GM19238 (cell line): ENCODE data around the gene CCDC200.
"Not testable (repeated sequence)": the region's sequence is repeated elsewhere in the genome, so short reads cannot be mapped to it uniquely, and the experiment has no call there.

ENCODE experiments used
- DNase-seq: peaks from one replicate; pipeline ENCODE4 v3.0.0; 2011; ENCODE audit warnings: low spot score; ENCODE audit not compliant: insufficient read length

Gene CCDC200

GRCh38 chr17:43216762-43217613 is 11.4 kb downstream of the CCDC200 start:
- DNase-seq = no peak

GRCh38 chr17:43216369-43216761 is 12.1 kb downstream of the CCDC200 start:
- DNase-seq = no peak

DNA sequence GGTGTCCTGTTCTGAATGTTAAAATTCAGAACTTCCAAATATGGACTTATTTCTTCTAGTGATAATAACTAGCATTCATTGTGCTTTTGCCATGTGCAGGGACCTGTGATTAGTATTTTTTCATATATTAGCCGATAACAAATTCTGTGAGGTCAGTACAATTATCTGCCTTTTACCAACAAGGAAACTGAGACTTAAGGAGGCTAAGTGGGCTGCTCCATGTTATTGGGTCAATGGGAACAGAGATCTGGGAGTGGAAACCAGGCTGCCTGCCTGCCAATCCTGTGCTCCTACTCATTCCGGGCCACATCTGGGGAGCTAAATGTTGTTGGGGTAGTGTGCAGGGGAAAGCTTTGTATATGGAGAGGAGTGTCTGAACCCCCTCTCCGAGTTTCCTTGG is 13.1 kb downstream of the CCDC200 start:
- DNase-seq = no peak

- DNase-seq = no peak
Observed at GRCh38 chr17:43213545-43213944, 14.9 kb downstream of the CCDC200 start.

DNA sequence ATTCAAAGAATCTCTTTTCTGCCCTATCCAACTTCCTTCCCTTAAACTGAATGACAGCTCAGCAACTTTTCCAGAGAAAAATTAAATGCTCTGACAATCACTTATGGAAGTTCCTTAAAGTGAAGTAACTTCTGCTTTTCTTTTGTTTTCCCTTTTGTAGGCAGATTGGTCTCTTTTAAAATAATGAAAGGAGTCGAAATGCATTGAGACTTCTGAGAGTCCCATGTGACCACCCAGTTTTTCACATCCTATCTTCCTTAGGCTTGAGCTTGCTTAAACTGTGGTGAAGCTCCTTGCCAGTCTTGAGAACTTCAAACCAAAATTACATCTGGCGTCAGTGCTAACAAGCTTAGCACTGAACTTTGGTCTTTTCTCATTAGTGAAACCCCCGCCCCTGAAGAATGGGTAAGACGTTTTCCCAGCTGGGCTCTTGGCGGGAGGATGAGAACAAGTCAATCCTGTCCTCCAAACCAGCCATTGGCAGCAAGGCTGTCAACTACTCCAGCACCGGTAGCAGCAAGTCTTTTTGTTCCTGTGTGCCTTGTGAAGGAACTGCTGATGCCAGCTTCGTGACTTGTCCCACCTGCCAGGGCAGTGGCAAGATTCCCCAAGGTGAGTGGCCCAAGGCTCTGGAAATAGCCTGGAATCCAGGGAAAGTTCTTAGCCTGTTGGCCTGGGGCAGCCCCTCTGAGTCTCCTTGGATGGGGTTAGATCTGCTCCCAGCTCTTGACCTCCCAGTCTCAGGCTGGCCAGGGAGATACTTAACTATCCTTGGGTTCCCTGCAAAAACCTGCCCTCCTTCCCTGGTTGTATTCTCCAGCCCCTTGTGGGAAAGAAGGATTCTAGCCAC is 15.6 kb downstream of the CCDC200 start:
- no peak for DNase-seq

GRCh38 chr17:43211480-43212402 is 16.7 kb downstream of the CCDC200 start, which contains the start of gene TMEM106A:
Gene TMEM106A, plus strand, starts transcription at chr17:43211875. Its CDS starts 1,167 bp downstream, at chr17:43213042.
- DNase-seq = peak; percentile 85

- no peak for DNase-seq
Observed at GRCh38 chr17:43211123-43211479, 17.3 kb downstream of the CCDC200 start.

- no peak for DNase-seq
Observed at GRCh38 chr17:43210576-43210975, 17.8 kb downstream of the CCDC200 start.

DNA sequence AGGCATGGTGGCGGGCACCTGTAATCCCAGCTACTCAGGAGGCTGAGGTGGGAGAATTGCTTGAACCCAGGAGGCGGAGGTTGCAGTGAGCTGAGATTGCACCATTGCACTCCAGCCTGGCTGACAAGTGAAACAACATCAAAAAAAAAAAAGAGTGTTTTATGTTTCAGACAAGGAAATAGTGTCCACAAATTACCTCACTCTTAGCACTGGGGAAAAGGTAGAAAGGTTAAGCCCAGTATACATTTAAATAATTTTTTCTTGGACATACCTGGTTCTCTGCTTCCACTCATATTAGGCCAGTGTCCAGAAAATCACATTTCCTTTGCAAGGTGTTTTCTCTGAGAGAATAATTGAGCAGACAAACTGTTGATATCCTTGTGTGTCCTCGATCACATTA is 25.4 kb downstream of the CCDC200 start:
- DNase-seq = not testable (repeated sequence)

- no peak for DNase-seq
Observed at GRCh38 chr17:43200127-43200526, 28.3 kb downstream of the CCDC200 start.

DNA sequence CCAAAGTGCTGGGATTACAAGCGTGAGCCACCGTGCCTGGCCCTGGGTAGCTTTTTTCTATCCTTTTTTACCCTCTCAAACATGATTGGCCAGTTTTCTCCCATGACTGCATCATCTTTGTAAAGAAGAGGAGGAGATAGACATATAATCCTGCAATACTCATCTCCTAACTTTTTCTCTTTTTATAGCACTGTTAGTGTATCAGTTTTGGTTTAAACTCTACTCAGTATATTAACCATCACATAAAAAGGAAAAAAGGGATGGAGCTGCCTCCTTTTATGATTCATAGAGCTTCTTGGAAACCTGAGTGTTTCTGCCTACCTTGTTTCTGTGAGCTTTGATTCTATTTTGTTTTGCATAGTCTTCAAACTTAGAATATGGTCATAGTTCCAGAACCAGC is 28.8 kb downstream of the CCDC200 start:
- DNase-seq = no peak

GRCh38 chr17:43193251-43193650 is 35.2 kb downstream of the CCDC200 start:
- DNase-seq = no peak

- not testable (repeated sequence) for DNase-seq
Observed at GRCh38 chr17:43186656-43187055, 41.8 kb downstream of the CCDC200 start.

- no peak for DNase-seq
Observed at GRCh38 chr17:43183921-43184320, 44.5 kb downstream of the CCDC200 start.

- no peak for DNase-seq
Observed at GRCh38 chr17:43176119-43176570, 52.3 kb downstream of the CCDC200 start.

GRCh38 chr17:43175213-43176118 is 53.0 kb downstream of the CCDC200 start:
- DNase-seq = no peak

GRCh38 chr17:43171586-43172487 is 56.6 kb downstream of the CCDC200 start:
- no peak for DNase-seq
